NCI-H187 (cell line): ENCODE measurements around the gene ALG9.
A peak's percentile ranks its signal among the peaks of the same experiment; 100 is the strongest.

ENCODE experiments used
- DNase-seq, 2 experiments: peaks; one replicate each; lab custom pipeline; 2025; lab: John Stamatoyannopoulos, UW

The ALG9 gene

GRCh38 chr11:111836162-111836561, 35.2 kb downstream of the ALG9 start:
- DNase-seq = no peak

GRCh38 chr11:111835665-111836064, 35.7 kb downstream of the ALG9 start:
- DNase-seq = no peak

GRCh38 chr11:111834432-111835163, 36.8 kb downstream of the ALG9 start:
- DNase-seq = no peak

- no peak for DNase-seq
These were observed 37.9 kb downstream of the ALG9 start for GRCh38 chr11:111833524-111833923.

- no peak for DNase-seq
These were observed 42.0 kb downstream of the ALG9 start for GRCh38 chr11:111829185-111829968.

- DNase-seq = no peak
These were observed 44.9 kb downstream of the ALG9 start for GRCh38 chr11:111826322-111826950.

GRCh38 chr11:111823629-111824028, 47.8 kb downstream of the ALG9 start:
- DNase-seq = no peak

GRCh38 chr11:111823131-111823530, 48.2 kb downstream of the ALG9 start:
- DNase-seq = no peak

- DNase-seq = no peak
These were observed 51.5 kb downstream of the ALG9 start for GRCh38 chr11:111819829-111820237.

GRCh38 chr11:111819161-111819828, 52.1 kb downstream of the ALG9 start:
- no peak for DNase-seq

- no peak for DNase-seq
These were observed 55.9 kb downstream of the ALG9 start for GRCh38 chr11:111815489-111815888.

GRCh38 chr11:111814557-111815320, 56.6 kb downstream of the ALG9 start:
- DNase-seq = no peak

GRCh38 chr11:111814106-111814505, 57.3 kb downstream of the ALG9 start:
- no peak for DNase-seq

- no peak for DNase-seq
These were observed 59.2 kb downstream of the ALG9 start for GRCh38 chr11:111812211-111812610.

- DNase-seq = no peak
These were observed 59.9 kb downstream of the ALG9 start for GRCh38 chr11:111811445-111811844.

GRCh38 chr11:111808834-111809233, 62.5 kb downstream of the ALG9 start:
- no peak for DNase-seq

- DNase-seq = no peak
These were observed 63.3 kb downstream of the ALG9 start for GRCh38 chr11:111808063-111808588.

- DNase-seq = no peak
These were observed 64.3 kb downstream of the ALG9 start for GRCh38 chr11:111807076-111807475.

GRCh38 chr11:111801135-111801534, 70.2 kb downstream of the ALG9 start:
- no peak for DNase-seq

- DNase-seq = peak in 1 of 2 experiments; percentile 34
These were observed 73.1 kb downstream of the ALG9 start for GRCh38 chr11:111798279-111798678.

- DNase-seq = no peak
These were observed 74.2 kb downstream of the ALG9 start for GRCh38 chr11:111797145-111797581.
